NCI-H187 (cell line): ENCODE results near the gene HOXA9.

Experiments
- DNase-seq, 2 experiments: peaks; one replicate each; lab custom pipeline; 2025; lab: John Stamatoyannopoulos, UW

HOXA9 gene

GRCh38 chr7:27165089-27165995, at the start of gene HOXA9:
Gene HOXA9, minus strand, starts transcription at chr7:27165537. Its CDS starts 80 bp downstream, at chr7:27165457.
- DNase-seq, result no peak

DNA sequence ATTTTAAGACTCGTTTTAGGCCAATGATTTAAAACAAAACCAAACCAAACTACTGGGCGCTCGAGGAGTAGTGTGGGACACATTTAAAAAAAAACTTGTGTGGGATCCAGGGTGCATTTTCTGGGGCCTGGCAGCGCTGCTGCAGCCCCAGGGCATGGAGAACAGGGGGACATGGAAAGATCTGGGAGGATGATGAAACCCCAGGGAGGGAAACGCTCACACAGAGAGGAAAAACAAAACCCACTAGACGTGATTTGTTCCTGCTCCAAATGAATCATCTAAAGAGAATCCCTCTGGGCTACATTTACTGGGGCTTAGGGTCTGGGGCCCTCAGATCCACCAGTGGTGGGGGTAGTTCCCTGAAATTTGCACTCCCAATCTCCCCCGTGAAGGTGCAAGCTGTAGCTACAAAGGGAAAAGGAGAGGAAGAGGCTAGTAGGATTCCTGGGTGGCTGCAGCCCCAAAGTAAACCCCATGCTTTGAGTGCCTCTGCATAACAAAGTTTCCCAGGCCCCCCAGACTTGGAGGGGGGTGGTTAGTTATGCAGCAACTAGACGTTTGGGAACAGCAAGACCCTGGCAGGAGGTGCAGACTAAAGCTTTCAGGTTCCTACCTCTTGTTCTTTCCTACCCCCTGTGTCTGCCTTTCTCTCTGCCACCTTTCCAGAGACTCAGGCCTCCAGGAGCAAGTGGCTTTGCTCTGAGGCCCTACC, 49.1 kb upstream of the HOXA9 start:
- DNase-seq, result no peak

GRCh38 chr7:27213433-27214238, 48.3 kb upstream of the HOXA9 start:
- DNase-seq, result no peak

- no peak for DNase-seq
These were observed 47.4 kb upstream of the HOXA9 start for GRCh38 chr7:27212497-27213432.

GRCh38 chr7:27211764-27212204, 46.4 kb upstream of the HOXA9 start:
- no peak for DNase-seq

DNA sequence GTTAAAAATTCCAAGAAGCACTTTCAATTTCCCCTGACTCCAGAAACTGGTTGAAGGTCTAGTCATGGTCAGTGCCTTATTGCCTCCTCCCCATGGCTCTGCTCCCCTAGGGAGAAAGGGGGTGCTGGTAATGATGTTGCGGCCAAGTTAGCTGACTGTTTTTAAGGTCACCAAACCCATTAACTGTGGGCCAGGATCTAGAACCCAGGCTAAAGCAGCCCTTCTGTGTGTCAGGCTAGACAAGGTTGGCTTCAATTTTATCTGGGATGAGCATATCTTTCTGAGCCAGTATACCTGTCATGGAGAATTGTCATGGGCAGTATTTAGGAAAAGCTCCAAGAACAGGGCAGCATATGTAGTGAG, 45.7 kb upstream of the HOXA9 start:
- no peak for DNase-seq

DNA sequence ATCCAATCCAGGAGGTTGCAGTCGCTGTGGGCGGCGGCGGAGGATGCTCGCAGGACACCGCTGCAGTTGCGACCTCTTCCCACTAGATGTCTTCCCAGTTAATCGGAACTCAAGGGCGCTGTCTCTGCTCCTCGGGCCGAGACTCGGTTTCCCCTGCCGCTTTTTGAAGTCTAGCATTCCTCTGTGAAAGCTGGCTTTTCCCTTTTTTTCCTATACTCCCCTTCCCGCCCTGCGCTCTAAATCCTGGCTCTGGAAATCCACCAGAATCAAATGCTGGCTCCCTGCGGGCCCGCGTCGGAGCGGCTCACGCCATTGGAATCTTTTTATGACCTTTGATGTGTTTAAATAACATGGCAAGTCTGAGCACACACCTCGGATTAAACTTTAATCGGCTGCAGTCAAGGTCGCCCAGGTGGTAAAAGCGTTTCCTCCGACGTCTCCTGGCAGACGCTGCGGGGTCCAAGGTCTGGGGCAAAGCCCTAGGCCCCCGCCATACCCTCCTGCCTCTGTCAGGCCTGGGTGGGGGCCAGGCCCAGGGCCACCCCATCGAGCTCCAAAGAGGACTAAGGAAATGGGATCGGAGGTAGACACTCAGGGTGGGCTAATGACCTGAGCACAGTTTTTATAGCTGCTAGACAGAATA, 45.2 kb upstream of the HOXA9 start:
- DNase-seq, result no peak

GRCh38 chr7:27209933-27210440, 44.6 kb upstream of the HOXA9 start:
- DNase-seq, result no peak

DNA sequence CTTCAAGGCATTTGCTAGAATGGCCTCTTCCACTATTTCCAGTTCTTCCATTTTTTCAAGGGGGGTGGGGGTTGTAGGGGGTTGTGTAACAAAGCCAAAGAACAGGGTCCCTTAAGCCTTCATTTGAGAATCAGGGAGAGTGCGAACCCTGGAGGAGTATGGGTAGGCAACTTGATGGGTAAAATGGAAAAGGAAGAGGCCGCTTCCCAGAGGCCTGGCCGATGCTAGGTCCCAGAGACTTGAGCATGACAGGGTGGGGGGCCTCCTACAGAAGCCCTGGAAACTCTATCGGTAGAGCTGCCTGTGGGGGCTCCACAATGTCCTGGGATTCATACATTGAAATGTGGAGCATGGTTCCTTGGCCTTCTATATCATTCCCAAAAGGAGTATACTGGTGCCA, 43.7 kb upstream of the HOXA9 start:
- DNase-seq, result no peak

- no peak for DNase-seq
These were observed 42.1 kb upstream of the HOXA9 start for GRCh38 chr7:27207348-27207985.

- no peak for DNase-seq
These were observed 40.3 kb upstream of the HOXA9 start for GRCh38 chr7:27205325-27206280.

DNA sequence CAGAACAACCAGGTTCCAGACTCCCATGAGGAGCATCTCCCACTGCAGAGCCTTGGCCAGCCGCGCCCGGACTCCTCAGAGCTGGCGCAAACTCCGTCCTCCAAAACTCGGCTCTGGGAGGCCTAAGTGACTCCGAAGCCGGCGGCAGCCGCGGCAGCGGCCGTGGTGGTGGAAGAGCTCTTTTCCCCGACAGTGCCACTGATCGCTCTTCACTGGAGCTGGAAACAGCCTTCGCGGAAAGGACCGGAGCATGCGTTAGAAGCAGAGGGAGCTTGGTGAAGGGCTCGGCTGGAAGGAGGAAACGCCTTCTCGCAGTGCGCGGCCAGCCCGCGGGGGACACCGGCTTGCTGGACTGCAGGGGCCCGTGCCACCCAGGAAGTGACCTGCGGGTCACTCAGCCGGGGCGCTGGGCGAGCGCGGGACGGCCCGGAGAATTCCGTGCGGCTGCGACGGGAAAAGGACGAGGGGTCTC, 39.5 kb upstream of the HOXA9 start:
- DNase-seq, result no peak

DNA sequence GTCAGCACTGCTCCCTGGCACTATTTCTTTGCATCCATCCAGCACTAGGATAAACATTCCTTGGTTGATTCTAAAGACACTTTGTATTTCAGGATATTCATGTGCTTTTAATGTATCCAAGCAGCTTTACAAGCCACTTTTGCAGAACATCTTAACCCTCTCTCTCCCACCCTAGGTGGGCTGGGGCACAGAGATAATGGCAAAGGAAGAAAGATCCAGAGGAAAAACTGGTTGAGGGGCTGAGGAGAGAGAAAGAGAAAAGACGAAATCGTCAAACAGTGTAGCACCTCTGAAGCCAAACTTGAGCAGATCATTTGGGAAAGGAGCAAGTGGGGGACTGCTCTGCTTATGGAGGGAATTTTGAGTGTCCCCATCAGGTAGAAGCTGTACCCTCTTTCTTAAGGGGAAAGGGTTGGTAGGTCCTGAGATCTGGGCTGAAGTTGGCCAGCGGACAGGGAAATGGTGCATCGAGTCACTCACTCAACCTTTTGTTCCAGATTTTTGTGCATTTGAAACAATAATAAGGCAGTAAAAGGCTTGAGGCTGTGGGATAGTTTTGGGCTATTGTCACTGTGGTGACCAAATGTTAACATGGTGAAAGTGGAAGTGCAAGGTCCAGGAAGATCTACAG, 38.7 kb upstream of the HOXA9 start:
- no peak for DNase-seq

DNA sequence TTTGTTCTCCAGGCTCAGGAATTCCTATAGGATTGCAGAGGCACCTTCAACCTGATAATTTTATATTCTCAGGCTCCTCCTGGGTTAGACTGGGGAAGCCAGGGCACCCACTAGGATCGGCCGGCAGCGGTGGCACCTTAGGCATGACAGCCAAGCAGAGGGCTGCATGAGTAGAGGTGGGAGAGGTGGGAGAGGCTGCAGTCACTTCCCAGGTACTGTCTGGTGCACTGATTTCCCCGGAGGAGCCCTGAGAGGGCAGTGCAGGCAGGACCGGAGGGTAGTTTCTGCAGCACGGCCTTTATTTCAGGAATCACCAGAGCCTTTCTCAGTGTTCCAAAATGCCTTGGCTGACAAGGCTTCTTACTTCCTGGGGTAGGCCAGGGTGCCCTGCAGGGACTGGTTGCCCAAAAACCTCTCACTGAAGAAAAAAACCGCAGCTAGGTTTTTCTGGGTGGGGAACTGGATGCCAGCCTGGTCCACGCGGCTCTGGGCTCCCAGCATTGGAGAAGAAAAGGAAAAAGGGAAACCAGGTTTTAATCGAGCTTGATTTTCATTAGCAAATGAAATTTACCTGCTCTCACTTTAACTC, 38.1 kb upstream of the HOXA9 start:
- DNase-seq, result no peak

DNA sequence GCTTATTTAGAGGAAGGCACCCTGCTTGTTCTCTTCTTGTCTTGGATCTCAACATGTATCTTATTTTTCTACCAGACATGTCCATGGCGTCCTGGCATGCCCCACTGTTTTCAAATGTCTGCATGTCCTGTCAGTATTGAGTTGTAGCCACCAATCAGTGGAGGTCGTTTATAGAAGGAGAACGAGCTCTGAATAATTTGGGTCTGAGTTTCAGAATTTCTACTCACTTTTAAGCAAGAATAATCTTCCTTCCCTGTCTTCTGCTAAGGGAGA, 37.5 kb upstream of the HOXA9 start:
- no peak for DNase-seq

DNA sequence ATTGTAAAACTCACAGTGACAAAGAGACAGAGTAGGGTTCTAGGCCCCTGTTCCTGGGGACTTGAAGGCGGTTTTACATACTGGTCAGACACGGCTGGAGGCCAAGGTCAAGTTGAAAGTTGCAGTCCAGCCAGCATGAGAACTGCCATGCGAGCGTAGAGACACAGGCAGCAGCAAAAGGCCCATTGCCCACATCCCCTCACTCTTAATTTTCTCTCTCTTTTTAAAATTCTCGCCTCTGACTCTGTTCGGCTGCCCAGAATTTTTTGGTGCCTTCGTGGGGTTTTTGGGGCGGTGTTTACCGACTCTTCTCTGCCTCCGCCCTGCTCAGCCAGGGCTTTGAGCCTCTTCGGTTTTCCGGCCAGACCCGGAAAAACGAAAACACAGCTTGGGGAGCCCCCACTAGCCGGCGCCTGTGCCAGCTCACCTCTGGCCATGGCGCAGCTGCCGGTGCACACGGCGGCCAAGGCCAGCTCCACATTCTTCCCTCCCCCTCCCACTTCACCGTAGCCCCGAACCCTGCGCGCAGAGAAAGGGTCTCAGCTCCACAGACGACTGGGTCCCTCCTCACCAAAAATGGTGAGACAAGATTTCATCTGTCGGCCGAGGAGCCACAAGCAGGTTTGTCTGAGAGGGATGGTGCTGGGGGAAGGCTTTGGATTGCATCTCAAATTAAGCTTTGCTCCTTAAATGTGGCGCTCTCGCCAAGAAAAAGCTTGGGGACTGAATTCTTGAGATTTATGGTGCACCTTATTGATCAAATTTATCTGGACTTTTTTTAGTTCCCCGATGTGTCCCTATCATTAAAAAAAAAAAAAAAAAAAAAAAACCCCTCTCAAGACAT, 36.9 kb upstream of the HOXA9 start:
- DNase-seq, result no peak

DNA sequence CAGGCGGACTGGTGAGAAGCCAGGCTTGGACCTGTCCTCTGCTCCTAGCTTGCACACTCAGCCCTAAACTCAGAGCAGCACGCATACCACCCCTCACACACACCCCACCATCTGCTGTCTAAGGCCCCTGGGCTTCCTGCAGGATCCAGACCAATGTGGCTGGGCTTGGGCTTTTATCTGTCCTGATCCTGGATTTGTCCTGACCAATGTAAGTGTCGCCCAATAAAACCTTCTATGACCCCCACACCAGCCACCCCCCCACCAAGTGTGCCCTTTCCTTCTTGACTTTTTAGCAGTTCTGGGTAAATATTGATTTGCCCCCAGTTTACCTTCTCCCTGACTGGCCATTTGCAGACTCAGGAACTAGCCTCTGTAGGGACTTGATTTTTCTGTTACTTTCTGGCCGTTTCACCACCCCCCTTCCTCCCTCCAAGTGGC, 36.3 kb upstream of the HOXA9 start:
- no peak for DNase-seq
